Measurements from ENCODE around the gene RPP25L.
"Not testable (repeated sequence)": the region's sequence is repeated elsewhere in the genome, so short reads cannot be mapped to it uniquely, and the experiment has no call there.

RPP25L gene, protein sequence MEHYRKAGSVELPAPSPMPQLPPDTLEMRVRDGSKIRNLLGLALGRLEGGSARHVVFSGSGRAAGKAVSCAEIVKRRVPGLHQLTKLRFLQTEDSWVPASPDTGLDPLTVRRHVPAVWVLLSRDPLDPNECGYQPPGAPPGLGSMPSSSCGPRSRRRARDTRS

DNA sequence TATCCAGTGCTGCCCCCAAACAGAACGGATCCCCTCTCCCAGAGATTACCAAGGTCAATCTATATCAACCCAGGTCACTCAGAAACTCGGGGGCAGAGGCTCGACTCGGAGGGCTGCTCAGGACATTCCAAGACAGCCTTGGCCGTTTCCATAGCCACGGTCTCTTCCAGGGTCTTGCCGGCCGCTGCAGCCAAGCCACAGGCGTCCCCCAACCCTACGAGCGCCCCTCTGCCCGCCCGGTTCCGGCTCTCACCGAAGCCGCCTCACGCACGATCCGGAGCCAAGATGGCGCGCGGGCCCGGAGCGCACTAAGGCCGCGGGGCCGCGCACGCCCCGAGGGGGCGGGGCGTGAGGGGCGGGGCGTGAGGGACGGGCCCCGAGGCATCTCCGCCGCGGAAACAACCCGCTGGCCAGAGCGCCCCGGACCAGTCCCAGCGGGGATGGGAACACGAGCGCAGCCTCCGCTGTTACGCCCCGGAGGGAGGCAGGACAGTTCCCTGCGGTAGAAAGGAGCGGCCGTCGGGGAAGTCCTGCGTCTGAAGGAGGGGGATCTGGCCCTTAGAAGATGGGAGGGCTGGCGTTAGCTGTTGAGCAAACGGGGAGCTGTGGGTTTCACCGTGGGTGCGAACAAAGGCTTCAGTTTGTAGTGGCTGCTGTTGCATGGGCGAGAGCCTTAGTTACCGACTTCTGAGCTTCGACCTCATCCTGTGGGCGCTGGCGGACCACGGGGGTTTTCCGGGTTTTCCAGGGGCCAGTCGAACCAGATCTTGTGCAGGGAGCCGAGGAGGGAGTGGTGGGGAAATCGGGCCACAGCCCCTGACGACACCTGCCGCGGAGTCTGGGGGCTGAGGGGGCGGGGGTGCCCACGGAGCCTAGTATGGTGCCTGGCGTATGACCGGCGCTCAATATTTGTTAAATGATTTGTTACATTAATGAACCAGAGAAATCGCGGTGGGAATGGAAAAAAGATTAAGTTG is at the start of gene RPP25L:
RPP25L (minus strand) TSS at position 287 of the 977 bp plus-strand sequence. CDS start 801 bp downstream, outside the sequence.
- DNase-seq (ENCODE audit: low spot score), result peak; percentile 88

DNA sequence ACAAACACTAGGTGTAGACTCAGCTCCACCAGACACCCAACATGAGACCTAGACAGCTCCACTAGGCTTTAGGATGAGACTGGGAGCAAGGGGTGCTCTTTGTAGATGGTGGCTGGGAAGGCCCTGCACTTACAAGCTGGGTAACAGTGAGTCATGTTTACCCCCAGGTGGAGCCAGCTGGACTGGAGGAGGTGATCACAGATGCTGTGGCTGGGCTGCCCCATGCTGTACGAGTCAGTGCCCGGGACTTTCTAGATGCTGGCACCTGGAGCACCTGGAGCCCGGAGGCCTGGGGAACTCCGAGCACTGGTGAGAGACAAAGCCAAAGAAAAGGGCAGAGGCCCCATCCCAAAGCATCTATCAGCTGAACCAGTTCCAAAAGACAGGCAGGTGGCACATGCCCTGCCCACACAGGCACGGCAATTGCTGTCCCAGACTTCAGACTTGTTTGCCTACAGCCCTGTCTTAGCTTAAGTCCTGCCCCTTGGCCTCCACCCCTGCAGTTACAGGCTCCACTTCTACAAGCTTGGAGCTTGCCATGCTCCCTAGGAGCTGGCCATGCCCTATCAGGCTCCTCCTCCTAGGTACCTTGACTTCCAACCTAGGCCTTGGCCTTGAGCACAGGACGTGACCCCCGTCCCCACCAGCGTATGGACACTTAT is 47.8 kb upstream of the RPP25L start:
- no peak for DNase-seq (ENCODE audit: low spot score)

DNA sequence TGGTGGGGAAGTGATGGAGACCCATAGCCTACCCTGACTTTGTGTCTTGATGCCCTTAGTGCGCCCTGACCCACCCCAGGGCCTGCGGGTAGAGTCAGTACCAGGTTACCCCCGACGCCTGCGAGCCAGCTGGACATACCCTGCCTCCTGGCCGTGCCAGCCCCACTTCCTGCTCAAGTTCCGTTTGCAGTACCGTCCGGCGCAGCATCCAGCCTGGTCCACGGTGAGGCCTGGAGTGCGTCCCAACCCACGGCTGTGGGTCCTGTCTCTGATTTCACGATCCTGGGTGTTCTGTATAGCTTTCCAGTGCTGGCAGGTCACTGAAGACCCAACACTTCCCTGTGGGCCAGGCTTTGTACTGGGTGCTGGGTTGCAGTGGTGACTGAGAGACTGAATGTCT is 46.6 kb upstream of the RPP25L start:
- DNase-seq (ENCODE audit: low spot score), result no peak

DNA sequence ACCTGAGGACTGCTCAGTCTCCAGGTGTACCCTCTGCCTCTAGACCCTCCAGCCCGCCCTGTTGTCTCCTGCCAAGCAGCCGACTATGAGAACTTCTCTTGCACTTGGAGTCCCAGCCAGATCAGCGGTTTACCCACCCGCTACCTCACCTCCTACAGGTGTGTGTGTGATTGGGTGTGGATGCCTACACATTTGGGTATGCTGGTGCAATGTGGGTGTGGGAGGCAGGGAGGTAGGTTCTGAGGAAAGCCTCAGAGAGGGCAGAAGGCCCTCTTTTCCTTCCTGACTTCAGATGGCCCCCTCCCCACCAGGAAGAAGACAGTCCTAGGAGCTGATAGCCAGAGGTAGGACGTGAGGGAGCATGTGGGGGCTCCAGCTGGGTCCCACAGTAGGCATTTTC is 45.1 kb upstream of the RPP25L start:
- no peak for DNase-seq (ENCODE audit: low spot score)

DNA sequence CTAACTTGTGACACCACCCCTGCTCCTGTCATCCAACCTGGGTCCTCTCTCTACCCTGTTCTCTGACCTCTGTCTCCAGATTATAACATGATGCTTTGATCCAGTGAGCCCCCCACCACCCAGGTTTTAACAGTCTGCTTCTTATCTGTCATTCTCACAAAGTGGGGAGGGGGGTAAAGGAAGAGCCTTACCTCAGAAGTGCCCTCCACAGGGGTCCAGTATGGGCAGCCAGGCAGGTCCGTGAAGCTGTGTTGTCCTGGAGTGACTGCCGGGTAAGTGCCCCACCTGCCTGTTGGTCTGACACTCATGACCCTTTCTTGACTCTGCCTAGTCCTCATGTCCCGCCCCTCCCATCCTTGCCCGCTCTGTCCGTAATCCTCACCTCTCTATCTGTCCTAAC is 43.5 kb upstream of the RPP25L start:
- no peak for DNase-seq (ENCODE audit: low spot score)

DNA sequence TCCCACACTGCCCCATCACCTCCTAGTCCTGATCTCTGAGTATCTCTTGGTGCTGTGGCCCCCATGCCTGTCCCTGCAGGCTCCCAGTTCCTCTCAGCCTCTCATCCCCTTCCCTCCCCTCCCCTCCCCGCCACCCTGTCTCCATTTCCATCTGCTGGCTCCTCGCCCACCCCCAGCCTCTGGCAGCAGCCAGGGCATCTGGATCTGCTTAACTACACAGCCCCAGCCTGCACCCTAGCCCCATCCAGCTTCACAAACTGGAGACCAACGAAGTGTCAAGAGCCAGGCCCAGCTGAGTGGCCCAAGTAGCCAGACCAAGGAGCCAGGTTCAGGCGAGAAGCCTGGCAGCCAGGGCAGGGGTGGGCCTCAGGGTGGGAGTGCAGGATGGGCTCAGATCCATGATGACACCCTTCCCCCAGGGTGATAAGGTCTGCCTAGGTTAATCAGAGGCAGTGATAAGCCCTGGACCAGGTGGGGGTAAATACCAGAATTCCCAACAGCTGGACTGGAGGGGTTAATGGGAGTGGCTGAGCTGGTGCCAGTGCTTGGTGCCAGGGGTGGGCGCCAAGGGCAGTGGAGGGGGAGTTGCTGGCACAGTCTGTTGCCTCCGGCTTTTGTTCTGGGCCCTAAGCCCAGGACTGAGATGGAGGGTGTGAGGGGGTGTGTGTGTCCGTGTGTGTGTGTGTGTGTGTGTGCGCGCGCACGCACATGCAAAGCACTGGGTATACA is 42.6 kb upstream of the RPP25L start:
- peak; percentile 82 for DNase-seq (ENCODE audit: low spot score)

DNA sequence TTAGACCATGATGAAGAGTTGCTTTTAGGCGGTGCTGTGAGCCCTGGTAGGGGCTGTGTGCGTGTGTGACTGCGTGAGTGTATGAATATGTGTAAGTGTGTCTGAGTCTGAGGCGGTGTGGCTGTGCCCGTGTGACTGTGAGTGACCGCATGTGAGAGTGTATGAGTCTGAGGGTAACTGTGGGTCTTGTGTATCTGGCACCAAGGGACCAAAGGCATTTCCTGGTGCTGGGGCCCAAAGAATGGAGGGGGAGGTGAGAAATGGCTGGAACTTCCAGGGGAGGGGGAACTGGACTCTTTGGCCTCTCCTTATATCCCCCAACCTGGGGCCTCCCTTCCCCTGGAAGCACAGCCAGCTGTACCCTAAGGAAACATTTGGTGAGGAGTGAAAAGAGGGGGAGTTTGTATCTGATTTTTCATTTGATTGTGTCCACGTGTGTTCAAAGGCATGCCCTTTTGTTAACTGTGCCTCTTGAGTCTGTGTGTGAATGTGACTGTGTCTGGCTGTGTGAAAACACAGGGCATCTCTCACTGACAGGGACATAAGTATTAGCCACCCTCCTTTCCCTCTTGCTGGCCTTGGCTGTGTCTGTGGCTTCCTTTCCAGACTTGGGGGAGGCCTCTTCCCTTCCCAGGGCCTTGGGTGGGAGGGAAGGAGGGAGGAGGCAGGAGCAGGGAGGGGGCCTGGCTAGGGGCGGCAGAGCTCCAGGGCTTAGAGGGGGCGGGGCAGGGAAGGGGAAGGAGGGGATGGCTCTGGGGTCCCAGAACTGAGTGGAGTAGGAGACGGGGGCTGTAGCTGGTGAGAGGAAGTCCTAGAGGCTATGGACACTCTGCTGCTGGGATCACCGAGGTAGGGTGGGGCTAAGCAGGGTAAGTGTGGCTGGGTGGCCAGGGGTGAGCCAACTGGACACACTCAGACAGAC is 41.5 kb upstream of the RPP25L start:
- no peak for DNase-seq (ENCODE audit: low spot score)

DNA sequence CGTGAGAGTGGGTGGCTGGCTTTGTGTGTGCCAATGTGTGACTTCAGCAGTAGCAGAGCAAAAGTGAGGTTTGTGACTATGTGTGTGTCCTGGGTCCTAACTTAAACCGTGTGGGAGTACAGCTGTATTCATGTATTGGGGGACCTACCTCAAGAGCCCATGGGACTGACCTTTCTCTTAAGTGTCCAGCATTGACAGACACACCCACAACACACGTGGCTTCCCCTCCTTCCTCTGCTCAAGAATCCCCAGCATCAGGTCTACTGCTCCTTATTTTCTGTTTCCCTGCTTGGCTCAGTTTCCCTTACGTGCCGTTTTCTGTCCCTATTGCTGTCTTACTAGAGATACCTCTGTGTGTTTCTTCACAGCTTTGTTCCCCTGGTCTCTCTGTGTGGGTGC is 40.7 kb upstream of the RPP25L start:
- DNase-seq (ENCODE audit: low spot score), result no peak

DNA sequence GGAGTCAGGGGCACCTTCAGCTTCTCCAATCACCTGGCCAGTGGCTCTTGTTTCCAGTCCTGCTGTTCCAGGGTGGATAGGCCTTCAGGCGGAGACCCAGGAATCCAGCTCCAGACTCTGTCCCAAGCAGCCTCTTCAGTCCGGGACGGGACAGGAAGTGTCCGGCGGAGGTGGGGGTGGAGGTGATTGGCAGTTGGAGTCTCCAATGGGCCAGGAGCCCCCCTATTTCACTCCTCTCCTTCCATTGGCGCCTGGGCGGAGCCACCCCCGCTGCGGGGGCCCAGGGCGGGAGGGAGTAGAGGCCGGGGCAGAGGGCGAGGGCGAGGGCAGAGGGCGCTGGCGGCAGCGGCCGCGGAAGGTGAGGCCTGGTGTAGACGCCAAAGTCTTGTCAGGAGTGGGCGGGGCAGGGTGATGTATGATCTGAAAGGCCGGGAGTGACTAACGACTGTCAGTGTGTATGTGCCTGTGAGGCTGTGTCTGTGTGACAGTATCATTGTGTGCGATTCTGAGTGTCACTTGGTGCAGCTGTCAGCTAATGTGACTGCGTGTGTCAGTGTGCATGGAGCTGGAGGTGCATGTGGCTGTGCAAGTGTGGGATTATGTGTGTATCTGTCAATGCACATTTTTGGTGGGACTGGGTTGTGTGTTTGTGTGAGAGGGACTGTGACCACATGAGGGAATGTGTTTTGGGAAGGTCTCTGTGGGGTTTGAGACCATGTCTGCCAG is 40.1 kb upstream of the RPP25L start, which contains the start of gene IL11RA:
IL11RA (plus strand) TSS at position 310 of the 726 bp plus-strand sequence. CDS start 3,033 bp downstream, outside the sequence.
- DNase-seq (ENCODE audit: low spot score), result peak; percentile 94

DNA sequence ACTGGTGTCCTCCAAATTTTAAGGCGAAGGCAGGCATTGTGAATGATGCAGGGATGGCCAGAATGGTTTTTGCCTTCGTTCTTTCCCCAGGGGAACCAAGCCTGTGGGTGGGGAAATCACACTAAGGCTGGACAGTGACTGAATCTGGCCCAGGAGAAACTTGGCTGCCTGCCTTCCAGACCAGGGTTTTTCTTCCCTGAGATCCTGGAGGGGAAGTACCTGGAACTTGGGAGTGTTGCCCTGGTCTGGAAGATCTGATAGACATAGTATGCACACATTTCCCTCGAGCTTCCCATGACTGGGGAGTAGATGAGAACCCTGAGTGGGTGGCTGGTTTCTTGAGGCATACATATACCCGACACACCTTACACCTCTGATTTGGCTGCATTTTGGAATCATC is 39.4 kb upstream of the RPP25L start:
- DNase-seq (ENCODE audit: low spot score), result no peak

DNA sequence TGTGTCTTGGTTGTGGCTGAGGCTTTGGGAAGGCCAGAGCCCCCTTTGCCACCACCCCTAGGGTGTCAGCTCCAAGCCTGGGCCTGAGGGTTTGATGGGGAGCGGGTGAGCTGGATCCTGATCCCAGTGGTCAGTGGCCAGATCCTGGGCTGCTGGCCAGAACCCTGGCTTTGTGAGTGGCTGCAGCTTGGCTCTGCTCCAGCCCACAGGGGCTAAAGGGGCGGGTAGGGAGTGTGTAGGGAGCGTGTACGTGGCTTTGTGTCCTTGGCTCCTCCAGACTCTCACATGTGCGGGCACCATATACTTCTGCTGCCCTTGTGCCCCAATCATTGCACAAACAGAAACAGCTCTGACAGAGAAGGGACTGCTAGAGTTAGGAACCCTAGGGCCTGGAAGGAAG is 38.9 kb upstream of the RPP25L start:
- no peak for DNase-seq (ENCODE audit: low spot score)

DNA sequence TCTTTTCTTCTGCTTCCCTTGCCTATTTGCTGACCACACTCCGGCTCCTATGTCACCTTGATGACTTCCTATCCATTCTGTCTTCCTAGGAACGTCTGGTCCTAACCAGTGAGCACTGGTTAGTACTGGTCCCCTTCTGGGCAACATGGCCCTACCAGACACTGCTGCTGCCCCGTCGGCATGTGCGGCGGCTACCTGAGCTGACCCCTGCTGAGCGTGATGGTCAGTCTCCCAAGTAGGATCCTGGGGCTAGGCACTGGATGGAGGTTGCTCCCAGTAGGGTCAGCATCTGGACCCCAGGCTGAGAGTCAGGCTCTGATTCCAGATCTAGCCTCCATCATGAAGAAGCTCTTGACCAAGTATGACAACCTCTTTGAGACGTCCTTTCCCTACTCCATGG is 36.8 kb upstream of the RPP25L start:
- no peak for DNase-seq (ENCODE audit: low spot score)

DNA sequence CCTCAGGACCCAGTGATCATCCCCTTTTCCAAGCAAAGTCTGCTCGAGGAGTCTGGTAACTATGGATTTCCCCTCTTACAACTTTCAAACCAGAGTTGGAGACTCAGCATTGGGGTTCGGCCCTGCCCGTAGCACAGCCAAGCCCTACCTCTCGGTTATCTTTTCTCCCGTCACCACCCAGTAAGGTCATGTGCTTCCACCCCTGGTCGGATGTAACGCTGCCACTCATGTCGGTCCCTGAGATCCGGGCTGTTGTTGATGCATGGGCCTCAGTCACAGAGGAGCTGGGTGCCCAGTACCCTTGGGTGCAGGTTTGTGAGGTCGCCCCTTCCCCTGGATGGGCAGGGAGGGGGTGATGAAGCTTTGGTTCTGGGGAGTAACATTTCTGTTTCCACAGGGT is 35.8 kb upstream of the RPP25L start:
- no peak for DNase-seq (ENCODE audit: low spot score)

DNA sequence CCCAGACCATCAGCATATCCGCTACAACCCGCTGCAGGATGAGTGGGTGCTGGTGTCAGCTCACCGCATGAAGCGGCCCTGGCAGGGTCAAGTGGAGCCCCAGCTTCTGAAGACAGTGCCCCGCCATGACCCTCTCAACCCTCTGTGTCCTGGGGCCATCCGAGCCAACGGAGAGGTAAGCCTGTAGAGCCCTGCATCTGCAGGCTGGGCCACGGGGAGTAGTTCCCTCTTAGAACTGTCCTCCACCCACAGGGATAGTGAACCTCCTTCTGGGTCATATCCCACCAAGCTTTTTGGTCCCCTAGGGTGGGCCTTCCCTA is 35.1 kb upstream of the RPP25L start:
- DNase-seq (ENCODE audit: low spot score), result no peak

DNA sequence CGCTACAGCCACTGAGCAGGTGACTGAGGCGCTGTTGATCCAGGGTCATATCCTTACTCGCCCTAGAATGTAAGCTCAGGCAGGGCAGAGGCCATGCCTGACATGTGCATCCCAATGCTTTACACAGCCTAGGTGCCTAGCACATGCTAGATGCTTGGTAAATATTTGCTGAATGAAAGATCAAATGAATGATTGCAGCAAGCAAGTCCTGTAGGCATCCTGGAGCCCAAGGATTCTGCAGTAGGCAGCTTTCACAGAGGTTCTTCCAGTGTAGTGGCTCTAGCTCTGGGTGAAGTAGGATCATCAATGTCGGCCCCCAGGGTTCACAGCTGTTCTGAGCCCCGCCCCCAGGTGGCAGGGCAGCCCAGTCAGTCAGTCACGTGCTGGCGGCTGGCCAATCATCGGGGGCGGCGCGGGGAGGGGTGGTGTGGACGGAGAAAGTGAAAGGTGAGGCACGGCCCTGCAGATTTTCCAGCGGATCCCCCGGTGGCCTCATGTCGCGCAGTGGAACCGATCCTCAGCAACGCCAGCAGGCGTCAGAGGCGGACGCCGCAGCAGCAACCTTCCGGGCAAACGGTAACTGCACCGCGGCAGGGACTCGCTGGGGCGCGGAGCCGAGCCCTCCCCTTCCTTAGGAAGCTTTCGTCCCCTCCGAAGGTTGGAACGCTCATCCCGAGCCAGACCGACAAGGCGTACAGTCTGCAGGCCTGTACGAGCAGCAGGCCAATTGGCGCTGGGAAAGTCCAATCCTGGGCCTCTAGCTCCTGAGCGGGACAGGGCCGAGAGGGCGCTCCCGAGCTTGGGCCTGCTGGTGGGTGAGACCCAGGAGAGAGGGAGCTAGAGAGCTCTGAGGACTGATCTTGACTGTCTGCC is 34.5 kb upstream of the RPP25L start, which contains the start of gene GALT:
GALT (plus strand) TSS at position 465 of the 873 bp plus-strand sequence; CDS start at position 495, 30 bp downstream.
- peak; percentile 80 for DNase-seq (ENCODE audit: low spot score)

DNA sequence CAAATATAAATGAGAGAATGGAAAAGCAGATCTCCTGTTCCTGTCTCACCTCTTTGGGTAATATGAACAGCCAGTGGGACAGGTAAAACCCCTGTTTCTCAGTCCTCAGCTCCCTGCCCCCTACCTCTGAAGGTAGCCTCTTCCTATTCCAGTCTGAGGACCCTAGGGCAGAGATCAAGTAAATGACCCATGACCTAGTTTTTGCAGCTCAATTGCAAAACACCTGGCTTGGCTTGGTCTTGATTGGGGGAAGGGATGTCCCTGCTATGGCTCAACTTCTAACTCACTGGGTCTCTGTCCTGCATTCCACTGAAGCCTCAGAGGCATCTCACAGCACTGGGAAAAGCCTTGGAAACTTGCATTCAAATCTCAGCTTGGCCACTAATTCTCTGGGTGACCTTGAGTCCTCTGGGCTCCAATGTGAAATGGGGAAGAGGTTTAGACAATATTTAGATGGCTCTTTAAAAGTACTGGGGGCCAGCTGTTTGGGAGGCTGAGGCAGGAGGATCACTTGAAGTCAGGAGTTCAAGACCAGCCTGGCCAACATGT is 32.9 kb upstream of the RPP25L start:
- no peak for DNase-seq (ENCODE audit: low spot score)

DNA sequence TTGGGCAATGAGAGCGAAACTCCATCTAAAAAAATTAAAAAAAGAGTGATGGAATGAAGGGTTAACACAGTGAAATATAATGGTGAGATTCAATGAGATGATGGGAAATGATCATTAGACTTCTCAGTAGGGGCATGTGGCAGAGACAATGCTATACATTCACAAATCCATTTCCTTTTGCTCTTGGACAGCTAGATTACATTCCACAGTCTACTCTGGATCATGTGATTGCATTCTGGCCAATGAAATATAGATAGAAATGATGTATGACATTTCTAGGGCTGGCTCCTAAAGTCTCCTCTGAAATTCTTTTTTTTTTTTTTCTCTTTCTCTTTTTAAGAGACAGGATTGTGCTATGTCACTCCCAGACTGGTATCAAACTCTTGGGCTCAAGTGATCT is 30.8 kb upstream of the RPP25L start:
- no peak for DNase-seq (ENCODE audit: low spot score)

DNA sequence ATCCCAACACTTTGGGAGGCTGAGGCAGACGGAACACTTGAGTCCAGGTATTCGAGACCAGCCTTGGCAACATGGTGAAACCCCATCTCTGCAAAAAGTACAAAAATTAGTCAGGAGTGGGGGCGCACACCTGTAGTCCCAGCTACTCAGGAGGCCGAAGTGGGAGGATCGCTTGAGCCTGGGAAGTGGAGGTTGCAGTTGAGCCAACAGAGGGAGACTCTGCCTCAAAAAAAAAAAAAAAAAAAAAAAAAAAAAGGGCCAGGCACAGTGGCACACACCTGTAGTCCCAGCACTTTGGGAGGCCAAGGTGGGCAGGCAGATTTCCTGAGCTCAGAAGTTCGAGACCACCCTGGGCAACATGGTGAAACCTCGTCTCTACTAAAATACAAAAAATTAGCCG is 27.4 kb upstream of the RPP25L start:
- DNase-seq (ENCODE audit: low spot score), result not testable (repeated sequence)

DNA sequence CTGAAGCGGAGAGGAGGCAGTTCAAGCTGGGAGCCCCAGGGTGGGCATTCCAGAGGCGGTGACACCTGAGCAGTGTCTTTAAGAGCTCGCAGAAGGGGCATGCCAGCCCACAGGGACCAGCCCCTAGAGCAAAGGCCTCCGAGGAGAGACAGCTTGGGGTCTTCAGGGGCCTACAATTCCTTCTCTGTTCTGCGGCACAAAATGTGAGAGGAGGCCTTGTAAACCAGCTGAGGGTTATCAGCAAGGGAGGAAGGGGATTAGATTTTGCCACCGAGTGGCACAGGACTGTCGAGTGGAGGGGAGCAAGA is 26.2 kb upstream of the RPP25L start:
- DNase-seq (ENCODE audit: low spot score), result no peak
